MM.1S (cell line): ENCODE data around the gene CTNNBL1.
A peak's percentile ranks its signal among the peaks of the same experiment; 100 is the strongest.

Experiments used
- DNase-seq: peaks from one replicate; pipeline ENCODE4 v3.0.0-alpha.2; 2015
- H2AFZ ChIP-seq: fragments of 300-600 bp; sonication (generic); 2 replicates; pipeline ENCODE4 v1.6.0; 2016; ENCODE audit warnings: antibody characterized with exemption, low read length
- H3F3A ChIP-seq: fragments of 300-600 bp; sonication (generic); 2 replicates; pipeline ENCODE4 v1.6.1; 2016; ENCODE audit warnings: mild to moderate bottlenecking, antibody characterized with exemption, low read length, moderate library complexity, mixed read lengths; ENCODE audit not compliant: insufficient read depth
- H3K27ac ChIP-seq: fragments of 300-600 bp; sonication (generic); 2 replicates; pipeline ENCODE4 v1.5.1; 2016; ENCODE audit warnings: mild to moderate bottlenecking, low read length
- H3K27me3 ChIP-seq: fragments of 300-600 bp; sonication (generic); replicated peaks from 2 replicates; pipeline ENCODE4 v1.6.0; 2016; ENCODE audit warnings: low read length; ENCODE audit not compliant: insufficient read depth
- H3K36me3 ChIP-seq: fragments of 300-600 bp; sonication (generic); replicated peaks from 2 replicates; pipeline ENCODE4 v1.6.1; 2016; ENCODE audit warnings: mild to moderate bottlenecking, low read length, mixed read lengths; ENCODE audit not compliant: insufficient read depth
- H3K4me1 ChIP-seq: fragments of 300-600 bp; sonication (generic); 2 replicates; pipeline ENCODE4 v1.6.1; 2016; ENCODE audit warnings: low read length, mixed read lengths
- H3K4me2 ChIP-seq: fragments of 300-600 bp; sonication (generic); 2 replicates; pipeline ENCODE4 v1.6.0; 2016; ENCODE audit warnings: low read depth, low read length
- H3K4me3 ChIP-seq: fragments of 300-600 bp; sonication (generic); 2 replicates; pipeline ENCODE4 v1.5.1; 2016; ENCODE audit warnings: low read length, mixed read lengths
- H3K79me2 ChIP-seq: fragments of 300-600 bp; sonication (generic); 2 replicates; pipeline ENCODE4 v1.6.1; 2016; ENCODE audit warnings: mixed run types, low read length, mixed read lengths
- H3K9ac ChIP-seq: fragments of 300-600 bp; sonication (generic); 2 replicates; pipeline ENCODE4 v1.6.1; 2016; ENCODE audit warnings: low read length, mixed read lengths
- H3K9me2 ChIP-seq: fragments of 300-600 bp; sonication (generic); replicated peaks from 2 replicates; pipeline ENCODE4 v1.6.1; 2016; ENCODE audit warnings: mild to moderate bottlenecking, low read length, mixed read lengths; ENCODE audit not compliant: insufficient read depth
- H3K9me3 ChIP-seq: fragments of 300-600 bp; sonication (generic); replicated peaks from 2 replicates; pipeline ENCODE4 v1.6.1; 2016; ENCODE audit warnings: mild to moderate bottlenecking, low read length, mixed read lengths; ENCODE audit not compliant: insufficient read depth
- H4K20me1 ChIP-seq: fragments of 300-600 bp; sonication (generic); 2 replicates; pipeline ENCODE4 v1.6.1; 2016; ENCODE audit warnings: mild to moderate bottlenecking, low read length, moderate library complexity, mixed read lengths; ENCODE audit not compliant: insufficient read depth
- EZH2 ChIP-seq: fragments of 300-600 bp; sonication (generic); optimal IDR thresholded peaks from 2 replicates; pipeline ENCODE3; 2017; ENCODE audit warnings: low read depth, mild to moderate bottlenecking, antibody characterized with exemption, low read length, mixed read lengths
- EZH2phosphoT487 ChIP-seq: fragments of 300-600 bp; sonication (generic); IDR thresholded peaks from 2 replicates; pipeline ENCODE4 v1.6.1; 2018; ENCODE audit warnings: antibody characterized with exemption, low read length
- TF ChIP-seq, protein P1 (sequence below): fragments of 300-600 bp; sonication (generic); IDR thresholded peaks from 2 replicates; pipeline ENCODE4 v1.5.1; 2016; ENCODE audit warnings: antibody characterized with exemption, low read length, mixed read lengths

Gene CTNNBL1, protein sequence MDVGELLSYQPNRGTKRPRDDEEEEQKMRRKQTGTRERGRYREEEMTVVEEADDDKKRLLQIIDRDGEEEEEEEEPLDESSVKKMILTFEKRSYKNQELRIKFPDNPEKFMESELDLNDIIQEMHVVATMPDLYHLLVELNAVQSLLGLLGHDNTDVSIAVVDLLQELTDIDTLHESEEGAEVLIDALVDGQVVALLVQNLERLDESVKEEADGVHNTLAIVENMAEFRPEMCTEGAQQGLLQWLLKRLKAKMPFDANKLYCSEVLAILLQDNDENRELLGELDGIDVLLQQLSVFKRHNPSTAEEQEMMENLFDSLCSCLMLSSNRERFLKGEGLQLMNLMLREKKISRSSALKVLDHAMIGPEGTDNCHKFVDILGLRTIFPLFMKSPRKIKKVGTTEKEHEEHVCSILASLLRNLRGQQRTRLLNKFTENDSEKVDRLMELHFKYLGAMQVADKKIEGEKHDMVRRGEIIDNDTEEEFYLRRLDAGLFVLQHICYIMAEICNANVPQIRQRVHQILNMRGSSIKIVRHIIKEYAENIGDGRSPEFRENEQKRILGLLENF

DNA sequence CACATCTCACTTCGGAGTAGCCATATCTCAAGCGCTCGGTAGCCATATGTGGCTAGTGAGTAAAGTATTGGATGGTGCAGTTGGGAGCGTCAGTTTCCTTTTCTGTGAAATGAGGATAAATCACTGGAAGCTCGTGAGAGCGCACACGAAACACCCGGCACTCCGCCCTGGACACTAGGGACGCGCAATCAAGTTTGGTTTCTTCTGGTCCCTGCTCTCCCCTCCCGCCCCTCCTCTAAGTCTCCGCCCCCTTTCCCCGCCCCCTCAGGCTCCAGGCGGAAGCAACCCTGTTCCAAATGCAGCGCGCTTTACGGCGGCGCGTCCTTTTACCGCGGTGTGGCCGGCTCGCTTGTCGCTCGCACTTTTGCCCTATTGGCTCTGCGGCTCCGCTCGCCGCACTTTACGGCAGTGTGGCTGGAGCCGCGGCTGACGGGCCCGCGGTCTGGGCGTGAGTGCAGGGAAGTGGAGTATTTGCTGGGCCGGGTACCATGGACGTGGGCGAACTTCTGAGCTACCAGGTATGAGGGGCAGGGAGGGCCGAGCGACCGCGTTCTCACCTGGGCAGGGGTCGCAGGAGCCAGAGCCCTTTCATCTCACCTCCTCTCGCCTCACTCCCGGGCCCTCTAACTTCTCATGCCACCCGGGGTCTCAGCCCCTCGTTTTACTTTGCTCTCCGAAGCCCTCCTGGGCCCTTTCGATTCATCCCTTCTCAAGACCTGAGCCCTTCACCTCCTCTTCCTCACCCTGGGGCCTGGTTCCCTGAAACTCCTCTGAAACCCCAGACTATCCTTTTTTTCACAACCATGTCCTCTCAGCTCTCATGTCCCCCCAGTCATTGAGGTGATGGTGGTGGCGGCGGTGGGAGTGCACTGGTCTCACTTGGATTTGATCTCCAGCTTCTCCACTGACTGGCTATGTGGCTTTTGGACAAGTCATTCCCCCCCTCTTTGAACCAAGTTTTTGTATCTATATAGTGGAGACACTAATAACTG lies at the start of gene CTNNBL1:
Gene CTNNBL1 (plus strand): TSS at position 396 of the 992 bp plus-strand sequence. CDS start 93 bp downstream, at position 489.
- H3F3A ChIP-seq, result no peaks in the 10 kb centered on the region
- TF ChIP-seq EZH2 (no peak), EZH2phosphoT487 (no peak)
- TF ChIP-seq, protein P1, sequence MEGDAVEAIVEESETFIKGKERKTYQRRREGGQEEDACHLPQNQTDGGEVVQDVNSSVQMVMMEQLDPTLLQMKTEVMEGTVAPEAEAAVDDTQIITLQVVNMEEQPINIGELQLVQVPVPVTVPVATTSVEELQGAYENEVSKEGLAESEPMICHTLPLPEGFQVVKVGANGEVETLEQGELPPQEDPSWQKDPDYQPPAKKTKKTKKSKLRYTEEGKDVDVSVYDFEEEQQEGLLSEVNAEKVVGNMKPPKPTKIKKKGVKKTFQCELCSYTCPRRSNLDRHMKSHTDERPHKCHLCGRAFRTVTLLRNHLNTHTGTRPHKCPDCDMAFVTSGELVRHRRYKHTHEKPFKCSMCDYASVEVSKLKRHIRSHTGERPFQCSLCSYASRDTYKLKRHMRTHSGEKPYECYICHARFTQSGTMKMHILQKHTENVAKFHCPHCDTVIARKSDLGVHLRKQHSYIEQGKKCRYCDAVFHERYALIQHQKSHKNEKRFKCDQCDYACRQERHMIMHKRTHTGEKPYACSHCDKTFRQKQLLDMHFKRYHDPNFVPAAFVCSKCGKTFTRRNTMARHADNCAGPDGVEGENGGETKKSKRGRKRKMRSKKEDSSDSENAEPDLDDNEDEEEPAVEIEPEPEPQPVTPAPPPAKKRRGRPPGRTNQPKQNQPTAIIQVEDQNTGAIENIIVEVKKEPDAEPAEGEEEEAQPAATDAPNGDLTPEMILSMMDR, result no peak
- peak within 1 kb of the TSS; percentile 87 for H3K4me2 ChIP-seq
- H3K27me3 ChIP-seq, result peaks cover 11% of the 10 kb centered on the region
- H3K27ac ChIP-seq, result no peak within 1 kb of the TSS
- H4K20me1 ChIP-seq, result no peaks in the 10 kb centered on the region
- H3K79me2 ChIP-seq, result peaks cover 38% of the 10 kb centered on the region
- peak; percentile 98 for DNase-seq
- H3K4me1 ChIP-seq, result peaks cover 4% of the 10 kb centered on the region; the same call in 1 of the 2 replicates
- peak within 1 kb of the TSS; percentile 88 for H3K4me3 ChIP-seq
- peak within 1 kb of the TSS; percentile 90 for H2AFZ ChIP-seq
- no peaks in the 10 kb centered on the region for H3K9me3 ChIP-seq
- H3K9me2 ChIP-seq, result no peaks in the 10 kb centered on the region
- H3K9ac ChIP-seq, result peak within 1 kb of the TSS; percentile 76
- H3K36me3 ChIP-seq, result no peaks in the 10 kb centered on the region

DNA sequence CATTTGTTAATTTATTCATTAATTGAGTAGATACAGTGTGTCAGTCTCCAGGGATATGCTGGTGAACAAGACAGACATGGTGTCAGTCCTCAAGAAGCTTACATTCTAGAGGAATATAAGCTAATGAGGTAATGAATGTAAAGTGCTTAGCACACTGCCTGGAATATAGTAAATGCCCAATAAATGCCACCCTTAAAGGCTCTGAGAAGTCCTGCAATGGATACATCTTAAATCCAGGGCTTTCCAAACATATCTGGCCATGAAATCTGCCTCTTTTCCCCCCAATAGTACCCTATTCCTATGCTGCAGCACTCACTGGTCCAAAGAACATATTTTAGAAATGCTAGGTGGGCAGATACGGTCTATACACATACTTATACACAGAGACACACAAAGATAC lies 49.2 kb upstream of the CTNNBL1 start:
- Histone ChIP-seq H3K36me3 (no peaks in the 10 kb centered on the region), H3F3A (no peaks in the 10 kb centered on the region), H4K20me1 (no peaks in the 10 kb centered on the region), H3K27ac (no peak overlapping the region), H3K4me2 (no peak overlapping the region), H3K4me1 (no peaks in the 10 kb centered on the region), H3K4me3 (no peak overlapping the region), H3K79me2 (no peaks in the 10 kb centered on the region), H3K9me2 (no peaks in the 10 kb centered on the region), H3K9ac (no peak overlapping the region), H3K27me3 (0 out of 2 replicates have a peak, but pooled peaks cover 10% of the 10 kb centered on the region), H3K9me3 (no peaks in the 10 kb centered on the region), H2AFZ (no peak overlapping the region)
- DNase-seq, result no peak
- no peak for TF ChIP-seq EZH2phosphoT487
- TF ChIP-seq, protein P1, result no peak
- TF ChIP-seq EZH2, result no peak

GRCh38 chr20:37647946-37648345 lies 45.9 kb upstream of the CTNNBL1 start:
- H3K9me2 ChIP-seq, result no peaks in the 10 kb centered on the region
- no peaks in the 10 kb centered on the region for H4K20me1 ChIP-seq
- H3K9me3 ChIP-seq, result no peaks in the 10 kb centered on the region
- DNase-seq, result no peak
- no peaks in the 10 kb centered on the region for H3K27me3 ChIP-seq
- H3K36me3 ChIP-seq, result no peaks in the 10 kb centered on the region
- no peak overlapping the region for H3K4me2 ChIP-seq
- no peak overlapping the region for H3K4me3 ChIP-seq
- H3K27ac ChIP-seq, result no peak overlapping the region
- TF ChIP-seq EZH2, result no peak
- TF ChIP-seq EZH2phosphoT487, result no peak
- TF ChIP-seq, protein P1, result no peak
- H3F3A ChIP-seq, result no peaks in the 10 kb centered on the region
- H3K4me1 ChIP-seq, result no peaks in the 10 kb centered on the region
- no peak overlapping the region for H2AFZ ChIP-seq
- H3K9ac ChIP-seq, result no peak overlapping the region
- no peaks in the 10 kb centered on the region for H3K79me2 ChIP-seq
